ENCODE data around the gene MAB21L2.

MAB21L2 gene

GRCh38 chr4:150593996-150594395 is 12.0 kb downstream of the MAB21L2 start:
- Histone ChIP-seq H3K27ac (no peak overlapping the region), H3K9me3 (replicated peaks in 1 of 11) (no peaks in the 10 kb centered on the region), H3K4me2 (no peak overlapping the region), H3K36me3 (peaks cover 0 to 10% (median 0%) of the 10 kb centered on the region in 11 experiments; a peak in 1 of 22 replicates), H3K9ac (no peak overlapping the region), H3K4me1 (no peaks in the 10 kb centered on the region), H3K4me3 (no peak overlapping the region), H4K20me1 (no peaks in the 10 kb centered on the region), H3K27me3 (no peaks in the 10 kb centered on the region)
- no peak for TF ChIP-seq Cebpa-rat (IDR thresholded peaks at IDR 0.05)

- Histone ChIP-seq H3K4me2 (no peak overlapping the region), H3K27me3 (no peaks in the 10 kb centered on the region), H3K4me3 (no peak overlapping the region), H3K9me3 (replicated peaks in 1 of 11) (no peaks in the 10 kb centered on the region), H4K20me1 (no peaks in the 10 kb centered on the region), H3K36me3 (0 out of 22 replicates have a peak, but pooled peaks cover 0 to 3% (median 0%) of the 10 kb centered on the region in 11 experiments), H3K4me1 (no peaks in the 10 kb centered on the region), H3K9ac (no peak overlapping the region), H3K27ac (no peak overlapping the region)
- TF ChIP-seq Cebpa-rat (IDR thresholded peaks at IDR 0.05), result no peak
Observed at GRCh38 chr4:150598909-150599308, 17.0 kb downstream of the MAB21L2 start.

- TF ChIP-seq Cebpa-rat (IDR thresholded peaks at IDR 0.05), result no peak
- Histone ChIP-seq H3K4me1 (no peaks in the 10 kb centered on the region), H3K4me2 (no peak overlapping the region), H3K9me3 (replicated peaks in 1 of 11) (no peaks in the 10 kb centered on the region), H3K27me3 (no peaks in the 10 kb centered on the region), H3K9ac (no peak overlapping the region), H3K27ac (no peak overlapping the region), H4K20me1 (no peaks in the 10 kb centered on the region), H3K4me3 (no peak overlapping the region), H3K36me3 (0 out of 22 replicates have a peak, but pooled peaks cover 0 to 3% (median 0%) of the 10 kb centered on the region in 11 experiments)
Observed at GRCh38 chr4:150599547-150599946, 17.6 kb downstream of the MAB21L2 start.

GRCh38 chr4:150600812-150601445 is 19.0 kb downstream of the MAB21L2 start:
- Histone ChIP-seq H3K36me3 (0 out of 22 replicates have a peak, but pooled peaks cover 0 to 3% (median 0%) of the 10 kb centered on the region in 11 experiments), H4K20me1 (no peaks in the 10 kb centered on the region), H3K27ac (no peak overlapping the region), H3K27me3 (no peaks in the 10 kb centered on the region), H3K9ac (no peak overlapping the region), H3K9me3 (replicated peaks in 1 of 11) (no peaks in the 10 kb centered on the region), H3K4me3 (no peak overlapping the region), H3K4me1 (no peaks in the 10 kb centered on the region), H3K4me2 (no peak overlapping the region)
- TF ChIP-seq Cebpa-rat (IDR thresholded peaks at IDR 0.05), result no peak

GRCh38 chr4:150609131-150609530 is 27.2 kb downstream of the MAB21L2 start:
- Histone ChIP-seq H3K4me2 (no peak overlapping the region), H3K36me3 (no peaks in the 10 kb centered on the region), H3K27ac (no peak overlapping the region), H3K27me3 (no peaks in the 10 kb centered on the region), H3K9ac (no peak overlapping the region), H3K9me3 (replicated peaks in 1 of 11) (no peaks in the 10 kb centered on the region), H3K4me3 (no peak overlapping the region), H4K20me1 (no peaks in the 10 kb centered on the region), H3K4me1 (no peaks in the 10 kb centered on the region)
- no peak for TF ChIP-seq Cebpa-rat (IDR thresholded peaks at IDR 0.05)

DNA sequence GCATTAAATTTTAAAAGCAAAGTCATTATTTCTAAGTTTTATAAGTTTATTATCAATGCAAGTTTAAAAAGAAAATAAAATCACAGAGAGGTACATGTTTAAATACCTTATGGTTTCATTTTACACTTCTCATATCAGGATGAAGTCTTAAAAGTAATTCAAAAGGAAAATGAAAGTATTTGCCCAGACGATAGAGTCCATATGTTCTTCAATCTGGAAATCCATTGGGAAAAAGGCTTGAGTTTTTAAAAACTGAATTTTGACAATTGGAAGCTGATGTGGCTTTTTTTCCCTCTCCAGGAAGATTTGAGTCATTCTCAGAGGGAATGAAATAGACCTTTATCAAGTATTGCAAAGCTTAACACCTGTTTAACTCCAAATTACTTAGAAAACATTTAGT is 37.1 kb downstream of the MAB21L2 start:
- H3K27me3 ChIP-seq, result no peaks in the 10 kb centered on the region
- no peaks in the 10 kb centered on the region for H3K36me3 ChIP-seq
- peaks cover 0 to 5% (median 0%) of the 10 kb centered on the region in 11 experiments; a peak in 1 of 22 replicates for H3K9me3 ChIP-seq (replicated peaks in 1 of 11)
- H3K27ac ChIP-seq, result no peak overlapping the region
- H3K9ac ChIP-seq, result no peak overlapping the region
- no peak overlapping the region for H3K4me3 ChIP-seq
- H3K4me2 ChIP-seq, result no peak overlapping the region
- no peaks in the 10 kb centered on the region for H3K4me1 ChIP-seq
- H4K20me1 ChIP-seq, result no peaks in the 10 kb centered on the region
- no peak for TF ChIP-seq Cebpa-rat (IDR thresholded peaks at IDR 0.05)

DNA sequence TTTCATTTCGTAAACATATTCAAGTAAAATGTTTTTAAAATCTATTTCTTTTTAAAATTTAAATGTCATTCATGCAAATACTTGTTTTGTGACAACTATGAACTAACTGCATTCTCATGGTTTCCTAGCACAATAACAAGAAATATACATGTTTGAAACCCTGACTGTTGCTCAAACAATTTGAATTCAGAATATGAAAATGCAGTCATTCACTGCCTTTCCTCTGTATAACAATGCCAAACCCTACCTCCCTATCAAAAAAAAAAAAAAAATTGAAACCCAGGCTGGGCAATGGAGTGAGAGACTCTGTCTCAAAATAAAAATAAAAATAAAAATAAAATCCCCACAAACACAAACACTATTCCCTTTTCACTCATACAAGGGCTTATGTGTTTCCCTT is 42.1 kb downstream of the MAB21L2 start:
- no peak overlapping the region for H3K9ac ChIP-seq
- no peaks in the 10 kb centered on the region for H3K4me1 ChIP-seq
- peaks cover 0 to 5% (median 0%) of the 10 kb centered on the region in 11 experiments; a peak in 1 of 22 replicates for H3K9me3 ChIP-seq (replicated peaks in 1 of 11)
- no peak overlapping the region for H3K27ac ChIP-seq
- H3K27me3 ChIP-seq, result no peaks in the 10 kb centered on the region
- no peak overlapping the region for H3K4me3 ChIP-seq
- no peaks in the 10 kb centered on the region for H3K36me3 ChIP-seq
- no peak overlapping the region for H3K4me2 ChIP-seq
- no peak for TF ChIP-seq Cebpa-rat (IDR thresholded peaks at IDR 0.05)
- no peaks in the 10 kb centered on the region for H4K20me1 ChIP-seq

GRCh38 chr4:150625033-150625432 is 43.1 kb downstream of the MAB21L2 start:
- no peak overlapping the region for H3K27ac ChIP-seq
- no peaks in the 10 kb centered on the region for H4K20me1 ChIP-seq
- no peak overlapping the region for H3K4me2 ChIP-seq
- no peaks in the 10 kb centered on the region for H3K27me3 ChIP-seq
- TF ChIP-seq Cebpa-rat (IDR thresholded peaks at IDR 0.05), result no peak
- H3K4me1 ChIP-seq, result no peaks in the 10 kb centered on the region
- H3K4me3 ChIP-seq, result no peak overlapping the region
- peaks cover 0 to 5% (median 0%) of the 10 kb centered on the region in 11 experiments; a peak in 1 of 22 replicates for H3K9me3 ChIP-seq (replicated peaks in 1 of 11)
- H3K9ac ChIP-seq, result no peak overlapping the region
- no peaks in the 10 kb centered on the region for H3K36me3 ChIP-seq

DNA sequence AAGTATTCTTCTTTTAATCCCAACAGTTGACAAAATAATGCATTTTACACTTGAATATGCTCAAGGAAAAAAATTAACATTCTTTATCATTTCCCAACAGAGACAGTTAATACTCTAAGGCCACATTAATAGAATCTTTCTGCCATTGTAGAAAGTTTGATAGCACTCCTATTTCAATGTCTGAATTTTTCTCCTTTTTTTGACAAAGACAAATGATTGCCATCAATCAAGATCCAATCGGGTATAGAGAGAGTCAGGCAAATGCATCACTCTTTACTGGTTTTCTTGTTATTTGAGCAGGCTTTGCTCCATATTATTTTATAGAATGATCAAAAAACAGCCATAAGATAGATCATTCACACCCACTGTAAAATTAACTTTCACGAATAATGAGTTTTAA is 46.1 kb downstream of the MAB21L2 start:
- no peaks in the 10 kb centered on the region for H3K36me3 ChIP-seq
- peaks cover 0 to 8% (median 6%) of the 10 kb centered on the region in 11 experiments; a peak in 13 of 22 replicates for H3K9me3 ChIP-seq (replicated peaks in 1 of 11)
- no peak overlapping the region for H3K4me2 ChIP-seq
- no peaks in the 10 kb centered on the region for H3K27me3 ChIP-seq
- TF ChIP-seq Cebpa-rat (IDR thresholded peaks at IDR 0.05), result no peak
- no peak overlapping the region for H3K9ac ChIP-seq
- H3K27ac ChIP-seq, result no peak overlapping the region
- no peak overlapping the region for H3K4me3 ChIP-seq
- H4K20me1 ChIP-seq, result no peaks in the 10 kb centered on the region
- H3K4me1 ChIP-seq, result no peaks in the 10 kb centered on the region

- Histone ChIP-seq H3K4me2 (no peak overlapping the region), H3K4me1 (no peaks in the 10 kb centered on the region), H3K9me3 (replicated peaks in 1 of 11) (peaks cover 3 to 19% (median 11%) of the 10 kb centered on the region in 11 experiments; a peak in 18 of 22 replicates), H3K4me3 (no peak overlapping the region), H3K27me3 (no peaks in the 10 kb centered on the region), H3K27ac (no peak overlapping the region), H3K9ac (no peak overlapping the region), H3K36me3 (no peaks in the 10 kb centered on the region), H4K20me1 (no peaks in the 10 kb centered on the region)
- no peak for TF ChIP-seq Cebpa-rat (IDR thresholded peaks at IDR 0.05)
Observed at GRCh38 chr4:150632639-150633038, 50.7 kb downstream of the MAB21L2 start.

Data from BLaER1 treated with 17β-estradiol and CSF1 and Interleukin-3, amounts not matched to agents 10 nM and 100 nM (cell line).